HG02588 (cell line): ENCODE results near the gene CHL1.

Experiments
- ATAC-seq: cut with Tn5 transposase; IDR thresholded peaks from one replicate; pipeline ENCODE4 v1.9.1; 2021; ENCODE audit warnings: mild to moderate bottlenecking, moderate library complexity; ENCODE audit not compliant: unreplicated experiment

CHL1 gene

GRCh38 chr3:458653-459310, 262.2 kb downstream of the CHL1 start:
- ATAC-seq = no peak
